Measurements from ENCODE around the gene COA5.

DNA sequence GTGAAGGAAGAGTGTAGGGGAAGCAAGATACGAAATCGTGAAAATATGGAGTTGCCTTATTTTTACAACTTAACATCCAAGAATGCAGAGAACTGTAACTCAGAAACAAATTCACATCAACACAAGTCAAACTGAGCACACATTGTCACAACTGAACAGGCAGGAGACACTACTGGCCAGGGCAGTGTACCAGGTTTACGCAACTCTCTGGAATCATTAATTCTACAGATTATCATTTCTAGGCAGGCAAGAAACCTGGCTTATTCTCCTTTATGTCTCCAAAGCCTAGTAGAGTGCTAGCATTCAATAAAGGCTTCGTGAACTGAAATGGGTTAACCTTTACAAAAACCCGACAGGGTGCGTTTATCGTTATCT lies 584 bp downstream of the COA5 start:
- TF ChIP-seq, protein P1, sequence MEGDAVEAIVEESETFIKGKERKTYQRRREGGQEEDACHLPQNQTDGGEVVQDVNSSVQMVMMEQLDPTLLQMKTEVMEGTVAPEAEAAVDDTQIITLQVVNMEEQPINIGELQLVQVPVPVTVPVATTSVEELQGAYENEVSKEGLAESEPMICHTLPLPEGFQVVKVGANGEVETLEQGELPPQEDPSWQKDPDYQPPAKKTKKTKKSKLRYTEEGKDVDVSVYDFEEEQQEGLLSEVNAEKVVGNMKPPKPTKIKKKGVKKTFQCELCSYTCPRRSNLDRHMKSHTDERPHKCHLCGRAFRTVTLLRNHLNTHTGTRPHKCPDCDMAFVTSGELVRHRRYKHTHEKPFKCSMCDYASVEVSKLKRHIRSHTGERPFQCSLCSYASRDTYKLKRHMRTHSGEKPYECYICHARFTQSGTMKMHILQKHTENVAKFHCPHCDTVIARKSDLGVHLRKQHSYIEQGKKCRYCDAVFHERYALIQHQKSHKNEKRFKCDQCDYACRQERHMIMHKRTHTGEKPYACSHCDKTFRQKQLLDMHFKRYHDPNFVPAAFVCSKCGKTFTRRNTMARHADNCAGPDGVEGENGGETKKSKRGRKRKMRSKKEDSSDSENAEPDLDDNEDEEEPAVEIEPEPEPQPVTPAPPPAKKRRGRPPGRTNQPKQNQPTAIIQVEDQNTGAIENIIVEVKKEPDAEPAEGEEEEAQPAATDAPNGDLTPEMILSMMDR (IDR thresholded peaks at IDR 0.05): no peak
- TF ChIP-seq JUN (IDR thresholded peaks at IDR 0.05): no peak
